Esophagus squamous epithelium (tissue), 4 donors: ENCODE data around the gene TAL1.
A peak's percentile ranks its signal among the peaks of the same experiment; 100 is the strongest.

Experiments
- POLR2A ChIP-seq, 4 donors: fragments of 450-650 bp; IDR thresholded peaks; one replicate each; pipeline ENCODE4 v1.6.1; 2017; ENCODE audit warnings: antibody characterized with exemption in 4 of 4, mild to moderate bottlenecking in 4 of 4, moderate library complexity in 3 of 4
- TF ChIP-seq, protein P1 (sequence below), 6 experiments: fragments of 450-650 bp in 4 of 6; fragments of 200-600 bp in 2 of 6; sonication (generic) in 2 of 6; IDR thresholded peaks; one replicate each; pipeline ENCODE4 v1.5.1; 2016 to 2019; ENCODE audit warnings: antibody characterized with exemption in 6 of 6, mild to moderate bottlenecking in 4 of 6, moderate library complexity in 4 of 6

GRCh38 chr1:47228644-47229030 is 3.4 kb downstream of the TAL1 start:
- TF ChIP-seq, protein P1, sequence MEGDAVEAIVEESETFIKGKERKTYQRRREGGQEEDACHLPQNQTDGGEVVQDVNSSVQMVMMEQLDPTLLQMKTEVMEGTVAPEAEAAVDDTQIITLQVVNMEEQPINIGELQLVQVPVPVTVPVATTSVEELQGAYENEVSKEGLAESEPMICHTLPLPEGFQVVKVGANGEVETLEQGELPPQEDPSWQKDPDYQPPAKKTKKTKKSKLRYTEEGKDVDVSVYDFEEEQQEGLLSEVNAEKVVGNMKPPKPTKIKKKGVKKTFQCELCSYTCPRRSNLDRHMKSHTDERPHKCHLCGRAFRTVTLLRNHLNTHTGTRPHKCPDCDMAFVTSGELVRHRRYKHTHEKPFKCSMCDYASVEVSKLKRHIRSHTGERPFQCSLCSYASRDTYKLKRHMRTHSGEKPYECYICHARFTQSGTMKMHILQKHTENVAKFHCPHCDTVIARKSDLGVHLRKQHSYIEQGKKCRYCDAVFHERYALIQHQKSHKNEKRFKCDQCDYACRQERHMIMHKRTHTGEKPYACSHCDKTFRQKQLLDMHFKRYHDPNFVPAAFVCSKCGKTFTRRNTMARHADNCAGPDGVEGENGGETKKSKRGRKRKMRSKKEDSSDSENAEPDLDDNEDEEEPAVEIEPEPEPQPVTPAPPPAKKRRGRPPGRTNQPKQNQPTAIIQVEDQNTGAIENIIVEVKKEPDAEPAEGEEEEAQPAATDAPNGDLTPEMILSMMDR (IDR thresholded peaks at IDR 0.05) = no peak
- peak in 2 of 4 donors; percentile 8 to 20 for TF ChIP-seq POLR2A (IDR thresholded peaks at IDR 0.05)
